Cerebellar nuclear complex (tissue), 1 donor: ENCODE results near the gene CTRB1.

Source experiments
- DNase-seq, 2 experiments: peaks; one replicate each; lab custom pipeline; 2025; lab: John Stamatoyannopoulos, UW

CTRB1 gene

DNA sequence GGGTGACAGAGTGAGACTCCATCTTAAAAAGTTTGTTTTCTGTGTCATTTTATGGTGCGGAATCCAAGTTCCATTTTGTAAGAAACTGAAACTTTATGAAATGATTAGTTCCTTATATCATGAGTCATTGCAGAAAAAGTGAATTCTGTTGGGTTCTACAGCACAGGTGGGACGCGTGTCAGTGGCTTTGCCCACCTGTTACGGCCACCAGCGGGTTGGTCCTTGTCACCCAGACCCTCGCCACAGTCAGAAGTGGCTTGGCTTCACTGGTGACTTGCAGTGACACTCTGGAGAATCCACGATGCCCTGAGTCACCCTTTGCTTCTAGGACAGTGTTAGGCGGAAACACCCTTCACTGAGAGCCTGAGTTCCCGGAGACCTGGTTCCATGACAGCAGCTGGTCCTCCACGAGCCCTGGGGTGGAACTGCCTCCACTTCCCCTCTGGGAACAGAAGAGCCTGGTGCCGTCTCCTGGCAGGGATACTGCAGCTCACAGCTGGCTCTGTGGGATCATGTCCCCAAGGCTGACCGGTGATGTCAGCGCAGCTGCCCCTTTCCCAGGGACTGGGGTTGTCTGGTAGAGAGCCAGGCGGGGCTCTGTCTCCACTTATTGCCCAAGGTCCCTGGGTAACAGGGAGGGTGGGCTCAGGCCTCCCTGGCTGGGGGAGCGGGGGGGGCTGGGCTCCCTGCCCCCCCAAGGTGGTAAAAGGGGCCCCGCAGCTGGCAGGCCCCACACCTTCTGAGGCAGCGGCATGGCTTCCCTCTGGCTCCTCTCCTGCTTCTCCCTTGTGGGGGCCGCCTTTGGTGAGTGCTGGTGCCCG is at the start of gene CTRB1:
TSS of gene CTRB1 (plus strand) at position 733 of the 821 bp plus-strand sequence. CDS start at position 753, 20 bp downstream.
- DNase-seq: no peak

DNA sequence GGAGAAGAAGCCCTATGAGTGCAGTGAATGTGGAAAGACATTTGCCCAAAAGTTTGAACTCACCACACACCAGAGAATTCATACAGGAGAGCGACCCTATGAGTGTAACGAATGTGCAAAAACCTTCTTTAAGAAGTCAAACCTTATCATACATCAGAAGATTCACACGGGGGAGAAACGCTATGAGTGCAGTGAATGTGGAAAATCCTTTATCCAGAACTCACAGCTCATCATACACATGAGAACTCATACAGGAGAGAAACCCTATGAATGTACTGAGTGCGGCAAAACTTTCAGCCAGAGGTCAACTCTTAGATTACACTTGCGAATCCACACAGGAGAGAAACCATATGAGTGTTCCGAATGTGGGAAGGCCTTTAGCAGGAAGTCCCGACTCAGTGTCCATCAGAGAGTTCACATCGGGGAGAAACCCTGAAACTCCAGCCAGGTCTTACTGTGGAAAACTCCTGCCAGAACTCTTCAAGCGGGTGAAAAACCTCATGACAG is 48.8 kb upstream of the CTRB1 start:
- no peak for DNase-seq

DNA sequence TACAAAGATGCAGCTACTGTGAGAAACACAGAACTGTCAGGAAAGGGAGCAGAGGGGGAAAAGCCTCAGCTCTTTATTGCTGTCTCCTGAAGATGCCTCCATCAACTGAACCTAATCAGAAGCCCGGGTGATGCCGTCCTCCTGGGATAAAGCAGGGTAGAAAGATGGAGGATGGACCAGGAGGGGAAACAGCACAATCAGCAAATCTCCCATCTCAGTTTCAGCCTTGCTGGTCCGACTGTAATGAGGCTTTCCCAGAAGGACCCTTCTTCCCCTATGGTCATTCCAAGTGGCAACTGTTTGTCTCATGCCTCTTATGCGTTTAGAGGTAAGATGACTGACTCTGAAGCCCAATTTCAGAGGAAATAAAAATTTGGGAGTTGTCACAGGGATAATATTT is 46.2 kb upstream of the CTRB1 start:
- DNase-seq: no peak

DNA sequence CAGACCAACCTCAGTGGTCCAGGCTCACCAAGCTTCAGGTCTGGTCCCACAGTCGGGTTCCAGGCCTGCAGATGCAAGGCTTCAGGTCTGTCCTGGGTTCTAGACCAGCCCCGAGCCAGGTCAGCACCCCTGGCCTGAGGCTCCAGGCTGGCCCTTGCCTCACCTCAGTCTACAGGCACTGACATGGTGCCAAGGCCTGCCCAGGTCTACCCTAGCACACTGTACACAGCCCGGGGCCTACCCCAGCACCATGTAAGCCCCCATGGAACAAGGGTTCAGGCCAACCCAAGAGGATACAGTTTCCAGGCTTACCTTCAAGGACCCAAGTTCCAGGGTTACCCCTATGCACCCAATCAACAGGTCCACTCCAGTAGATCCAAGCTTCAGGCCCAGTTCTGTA is 43.7 kb upstream of the CTRB1 start:
- DNase-seq: no peak

DNA sequence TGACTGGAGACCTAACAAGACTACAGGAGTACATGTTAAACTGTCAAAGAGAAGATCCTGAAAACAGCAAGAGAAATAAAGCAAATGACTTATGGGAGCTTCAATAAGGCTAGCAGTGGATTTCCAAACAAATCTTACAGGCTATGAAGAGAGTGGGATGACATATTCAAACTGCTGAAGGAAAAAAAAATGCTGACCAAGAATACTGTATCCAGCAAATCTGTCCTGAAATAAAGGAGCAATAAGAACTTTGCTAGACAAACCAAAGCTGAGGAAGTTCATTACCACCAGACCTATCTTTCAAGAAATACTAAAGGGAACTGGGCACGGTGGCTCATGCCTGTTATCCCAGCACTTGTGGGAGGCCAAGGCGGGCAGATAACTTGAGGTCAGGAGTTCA is 41.9 kb upstream of the CTRB1 start:
- DNase-seq: no peak

DNA sequence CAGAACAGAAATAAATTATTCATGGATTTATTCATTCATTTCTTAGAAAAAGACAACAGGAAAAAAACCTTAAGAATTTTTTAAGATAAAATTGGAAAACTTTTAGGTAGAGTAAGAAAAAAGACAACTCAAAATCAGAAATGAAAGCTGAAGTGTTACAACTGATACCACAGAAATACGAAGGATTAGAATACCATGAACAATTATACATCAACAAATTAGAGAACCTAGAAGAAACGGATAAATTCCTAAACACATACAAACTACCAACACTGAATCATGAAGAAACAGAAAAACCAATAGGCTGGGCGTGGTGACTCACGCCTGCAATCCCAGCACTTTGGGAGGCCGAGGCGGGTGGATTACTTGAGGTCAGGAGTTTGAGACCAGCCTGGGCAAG is 39.6 kb upstream of the CTRB1 start:
- no peak for DNase-seq

DNA sequence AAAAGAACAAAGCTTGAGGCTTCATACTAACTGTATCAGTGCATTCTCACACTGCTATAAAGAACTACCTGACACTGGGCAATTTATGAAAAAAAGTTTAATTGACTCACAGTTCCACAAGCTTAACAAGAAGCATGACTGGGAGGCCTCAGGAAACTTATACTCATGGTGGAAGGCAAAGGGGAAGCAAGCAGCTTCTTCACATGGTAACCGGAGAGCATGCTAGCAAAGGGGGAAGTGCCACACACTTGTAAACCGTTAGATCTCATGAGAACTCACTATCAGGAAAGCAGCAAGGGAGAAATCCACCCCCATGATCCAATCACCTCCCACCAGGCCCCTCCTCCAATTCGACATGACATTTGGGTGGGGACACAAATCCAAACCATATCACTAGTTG is 37.2 kb upstream of the CTRB1 start:
- no peak for DNase-seq

DNA sequence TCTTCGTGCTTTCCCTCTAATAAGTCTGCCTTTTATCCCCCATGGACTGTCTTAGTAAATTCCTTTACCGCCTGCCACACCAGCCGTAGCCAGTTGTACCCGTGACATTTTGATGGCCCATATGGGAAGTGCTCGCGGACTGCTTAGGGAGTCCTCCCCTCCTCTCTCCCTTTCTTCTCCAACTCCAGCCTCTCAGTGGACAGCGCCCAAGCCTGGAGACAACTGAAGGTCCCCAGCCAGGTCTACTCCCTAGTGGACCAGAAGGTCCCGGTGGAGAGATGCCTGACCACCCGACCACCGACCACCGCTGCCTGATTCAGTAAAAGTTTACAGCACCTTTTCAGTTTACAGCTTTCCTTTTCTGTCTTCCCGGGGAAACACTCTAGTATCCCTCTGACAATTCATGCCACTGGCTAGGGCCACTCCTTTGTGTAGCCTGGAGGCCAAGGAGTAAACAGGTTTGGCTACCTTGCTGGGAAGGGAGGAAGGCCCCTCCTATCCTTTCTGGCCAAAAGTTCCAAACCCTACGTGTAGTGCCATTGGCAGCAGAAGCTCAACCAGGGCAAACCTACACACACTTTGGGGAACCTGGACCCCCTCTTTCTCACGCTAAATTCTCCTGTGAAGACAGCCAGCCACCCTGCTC is 29.8 kb upstream of the CTRB1 start:
- no peak for DNase-seq

DNA sequence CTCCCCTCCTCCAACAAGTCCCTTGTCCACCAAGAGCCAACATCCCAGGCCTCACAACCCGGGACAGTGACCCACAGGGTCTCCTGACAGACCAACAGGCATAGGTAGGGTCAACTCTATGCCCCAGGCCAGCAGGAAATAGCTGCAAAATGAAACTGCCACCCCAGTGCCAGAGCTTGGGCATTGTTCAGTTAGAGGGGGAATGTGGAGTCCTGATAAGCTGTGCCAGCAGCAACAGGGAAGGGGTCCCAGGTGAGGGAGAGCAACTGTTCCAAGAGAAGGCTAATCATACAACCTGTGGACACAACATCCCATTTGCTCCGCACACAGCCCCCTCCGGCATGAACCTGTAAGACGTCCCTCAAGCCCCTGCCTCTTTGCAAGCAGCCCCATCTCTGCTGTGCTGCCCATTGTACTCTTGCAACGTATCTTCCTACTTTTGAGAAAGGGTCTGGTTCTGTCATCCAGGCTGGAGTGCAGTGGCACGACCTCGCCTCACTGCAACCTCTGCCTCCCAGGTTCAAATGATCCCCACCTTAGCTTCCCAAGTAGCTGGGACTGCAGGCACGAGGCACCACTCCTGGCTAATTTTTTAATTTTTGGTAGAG is 29.0 kb upstream of the CTRB1 start:
- no peak for DNase-seq

DNA sequence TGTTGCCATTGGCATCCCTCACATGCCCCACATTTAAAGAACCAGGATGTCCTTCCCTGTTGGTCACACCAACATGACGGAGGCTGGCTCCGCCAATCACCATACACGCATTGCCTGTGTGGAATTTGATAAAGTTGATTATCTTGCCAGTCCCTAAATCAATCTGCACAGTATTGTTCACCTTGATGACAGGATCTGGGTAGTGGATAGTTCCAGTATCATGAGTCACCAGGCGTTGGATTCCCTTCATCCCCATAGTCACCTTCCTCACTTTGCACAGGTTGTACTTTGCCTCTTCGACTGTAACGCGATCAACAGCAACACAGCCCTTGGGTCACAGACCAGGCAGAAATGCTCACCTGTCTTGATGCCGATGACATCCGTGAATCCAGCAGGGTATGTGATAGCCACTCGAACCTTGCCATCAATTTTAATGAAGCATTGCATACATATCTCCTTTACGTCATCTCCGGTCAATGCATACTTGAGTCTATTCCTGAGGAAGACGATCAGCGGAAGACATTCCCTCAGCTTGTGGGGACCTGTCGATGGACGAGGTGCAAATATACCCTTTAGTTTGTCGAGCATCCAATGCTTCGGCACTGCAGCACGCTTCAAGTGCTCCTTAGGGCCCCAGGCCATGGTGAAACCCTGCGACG is 26.1 kb upstream of the CTRB1 start:
- DNase-seq: no peak

DNA sequence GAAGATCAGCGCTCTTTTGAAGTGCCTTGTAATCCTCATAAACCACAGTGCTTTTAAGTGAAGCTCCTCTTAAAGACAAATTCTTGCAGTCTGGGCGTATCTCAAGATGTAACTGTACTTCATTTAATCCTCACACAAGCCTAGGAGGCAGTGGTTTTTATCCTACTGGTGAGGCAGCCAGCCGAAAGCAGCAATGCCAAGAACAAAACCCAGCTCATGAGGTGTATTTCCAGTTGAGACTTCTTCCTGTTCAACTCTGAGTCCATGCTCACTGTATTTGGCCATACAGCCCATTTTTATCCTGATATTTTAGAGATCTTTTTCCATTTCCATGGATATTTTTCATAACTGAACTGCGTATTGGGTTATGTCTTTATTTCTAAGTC is 25.5 kb upstream of the CTRB1 start:
- DNase-seq: no peak

DNA sequence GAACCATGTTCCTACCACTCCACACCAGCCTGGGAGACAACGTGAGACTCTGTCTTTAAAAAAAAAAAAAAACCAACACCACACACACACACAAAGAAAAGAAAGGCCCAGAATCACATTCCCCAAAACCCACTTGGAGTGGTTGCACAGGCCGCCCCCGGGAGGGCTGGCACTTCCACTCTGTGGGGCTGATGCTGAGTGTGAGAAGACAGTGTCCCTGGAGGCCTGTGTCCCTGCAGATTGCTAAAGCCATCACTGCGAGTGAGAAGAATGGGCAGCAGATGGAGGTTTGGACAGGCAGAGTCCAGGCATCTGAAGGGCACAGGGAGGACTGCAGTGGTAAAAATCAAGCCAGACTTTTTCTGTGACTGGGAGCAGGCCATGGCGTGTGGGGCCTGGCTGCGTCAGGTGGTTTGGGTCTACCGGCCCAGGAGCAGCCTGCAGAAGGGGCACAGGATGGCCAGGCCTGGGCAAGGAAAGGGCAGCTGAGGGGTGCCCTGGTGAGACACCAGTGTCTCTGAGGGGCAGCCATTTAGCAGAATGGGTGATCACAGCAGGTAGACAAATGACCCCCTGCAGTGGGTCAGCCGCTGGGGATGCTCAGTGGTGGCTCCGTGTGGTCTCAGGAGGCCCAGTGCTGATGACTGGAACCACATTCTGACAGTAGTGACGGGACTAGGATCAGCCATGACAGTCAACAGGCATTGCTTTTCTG is 24.9 kb upstream of the CTRB1 start:
- DNase-seq: no peak

DNA sequence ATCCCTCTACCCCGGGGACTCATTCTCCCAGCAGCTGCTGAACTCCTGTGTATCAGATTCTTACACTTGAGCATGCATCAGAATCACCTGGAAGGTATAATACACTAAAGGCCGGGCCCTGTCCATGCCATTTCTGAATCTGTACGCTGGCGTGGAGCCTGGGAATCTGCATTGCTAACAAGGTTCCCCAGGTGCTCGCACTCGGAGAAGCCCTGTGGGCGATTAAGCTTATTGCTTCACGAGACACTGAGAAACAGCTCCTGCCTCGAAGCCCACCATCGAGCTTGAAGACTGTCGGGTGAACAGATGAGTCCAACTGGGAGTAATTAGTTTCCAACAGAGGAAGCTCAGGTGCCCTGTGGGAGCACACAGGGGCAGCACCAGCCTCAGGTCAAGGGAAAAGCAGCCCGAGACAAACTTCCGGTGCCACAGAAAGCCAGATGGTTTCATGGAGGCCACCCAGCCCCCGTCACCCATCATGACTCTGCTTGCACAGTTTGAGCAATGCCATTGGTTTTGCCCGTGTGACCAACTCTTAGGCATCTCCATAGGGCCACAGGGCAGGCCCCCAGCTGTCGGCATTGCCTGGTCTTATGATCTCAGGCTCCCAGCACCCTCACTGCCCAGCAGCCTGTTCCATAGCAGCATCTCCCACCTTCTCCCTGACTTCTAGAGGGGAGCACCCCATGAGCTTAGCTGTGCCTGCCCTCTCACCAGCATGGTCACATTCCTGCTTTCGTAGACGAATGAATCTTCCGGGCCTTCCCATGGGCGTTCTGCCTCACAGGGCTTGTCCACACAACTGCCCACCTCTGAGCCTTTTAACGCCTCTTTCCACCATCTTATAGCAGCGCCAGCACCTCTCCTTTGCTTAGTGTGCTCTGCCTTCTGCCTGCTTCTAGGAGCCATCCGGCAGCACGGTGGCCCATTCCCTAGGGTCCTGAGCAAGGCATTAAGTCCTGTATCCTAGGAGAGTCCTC is 22.7 kb upstream of the CTRB1 start:
- no peak for DNase-seq

DNA sequence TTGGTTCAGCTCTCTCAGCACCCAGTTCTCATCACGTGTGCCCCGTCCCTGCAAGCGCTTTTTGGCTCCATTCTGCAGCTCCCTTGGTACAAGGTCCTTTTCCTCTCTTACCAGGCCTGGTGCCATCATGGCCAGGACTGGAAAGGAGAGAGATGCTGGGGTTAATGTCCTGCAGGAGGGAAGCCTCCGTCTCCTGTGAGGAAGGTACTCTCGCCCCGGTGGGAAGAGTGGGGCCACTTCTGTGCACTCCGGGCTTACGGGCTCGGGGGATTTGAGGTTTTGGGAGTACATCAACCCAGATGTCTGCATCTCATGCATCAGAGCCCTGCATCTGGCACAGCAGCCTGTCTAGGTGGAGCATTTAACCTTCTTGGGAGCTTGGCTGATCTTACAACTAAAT is 22.0 kb upstream of the CTRB1 start:
- DNase-seq: no peak

DNA sequence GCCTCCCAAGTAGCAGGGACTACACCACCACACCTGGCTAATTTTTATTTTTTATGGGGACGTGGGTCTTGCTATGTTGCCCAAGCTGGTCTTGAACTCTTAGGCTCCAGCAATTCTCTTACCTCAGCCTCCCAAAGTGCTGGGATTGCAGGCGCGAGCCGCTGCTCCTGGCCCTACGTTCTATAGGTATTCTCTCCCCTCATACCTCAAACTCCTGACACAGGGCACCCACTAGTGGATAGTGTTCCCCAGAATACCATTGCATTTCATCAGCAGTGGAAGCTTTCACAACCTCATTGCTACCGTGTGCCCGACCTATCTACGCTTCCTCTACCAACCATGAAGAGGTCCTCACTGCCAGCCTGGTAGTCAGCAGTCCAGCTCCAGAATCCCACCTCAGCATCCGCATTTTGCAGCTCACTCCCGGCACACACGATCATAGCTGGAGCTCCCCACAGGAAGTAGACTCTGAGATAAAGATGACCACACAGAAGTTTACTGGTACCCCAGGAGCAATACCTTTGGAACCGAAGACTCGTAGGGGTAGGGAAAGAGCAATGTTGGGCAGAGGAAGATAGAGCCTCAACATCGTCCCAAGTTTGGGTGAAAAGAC is 21.2 kb upstream of the CTRB1 start:
- no peak for DNase-seq

DNA sequence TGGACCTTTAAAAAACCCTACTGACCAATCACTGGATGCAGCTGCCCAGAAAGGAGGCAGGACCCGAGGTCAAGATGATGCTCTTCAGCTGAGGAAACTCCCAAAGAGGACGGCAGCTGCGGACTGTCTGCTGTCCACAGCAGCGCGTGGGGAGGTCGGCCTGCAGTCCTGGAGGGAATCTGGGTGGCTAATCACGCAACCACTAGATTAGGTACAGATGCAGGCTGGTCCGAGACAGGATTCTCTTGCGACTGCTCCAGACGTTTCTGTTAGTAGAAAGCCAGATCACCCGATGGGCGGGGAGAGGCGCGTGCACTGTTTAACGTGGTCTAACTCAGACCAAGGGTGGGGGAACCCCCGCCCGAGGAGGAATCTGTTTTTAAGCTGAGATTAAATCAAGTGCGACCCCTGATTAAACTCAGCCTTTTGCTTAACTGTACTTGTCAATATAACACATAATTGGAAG is 20.6 kb upstream of the CTRB1 start:
- DNase-seq: no peak

DNA sequence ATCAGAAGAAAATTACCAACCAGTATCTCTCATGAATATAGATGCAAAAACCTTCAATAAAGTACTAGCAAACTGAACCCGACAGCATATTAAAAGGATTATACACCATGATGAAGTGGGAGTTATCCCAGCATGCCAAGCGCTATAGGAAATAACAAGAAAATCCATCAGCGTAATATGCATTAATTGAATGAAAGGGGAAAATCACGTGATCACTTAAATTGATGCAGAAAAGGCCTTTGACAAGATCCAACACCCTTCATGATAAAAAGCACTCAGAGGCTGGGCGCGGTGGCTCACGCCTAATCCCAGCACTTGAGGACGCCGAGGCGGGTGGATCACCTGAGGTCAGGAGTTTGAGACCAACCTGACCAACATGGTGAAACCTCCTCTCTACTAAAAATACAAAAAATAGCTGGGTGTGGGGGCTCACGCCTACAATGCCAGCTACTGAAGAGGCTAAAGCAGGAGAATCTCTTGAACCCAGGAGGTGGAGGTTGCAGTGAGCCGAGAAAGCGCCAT is 16.7 kb upstream of the CTRB1 start:
- DNase-seq: no peak

DNA sequence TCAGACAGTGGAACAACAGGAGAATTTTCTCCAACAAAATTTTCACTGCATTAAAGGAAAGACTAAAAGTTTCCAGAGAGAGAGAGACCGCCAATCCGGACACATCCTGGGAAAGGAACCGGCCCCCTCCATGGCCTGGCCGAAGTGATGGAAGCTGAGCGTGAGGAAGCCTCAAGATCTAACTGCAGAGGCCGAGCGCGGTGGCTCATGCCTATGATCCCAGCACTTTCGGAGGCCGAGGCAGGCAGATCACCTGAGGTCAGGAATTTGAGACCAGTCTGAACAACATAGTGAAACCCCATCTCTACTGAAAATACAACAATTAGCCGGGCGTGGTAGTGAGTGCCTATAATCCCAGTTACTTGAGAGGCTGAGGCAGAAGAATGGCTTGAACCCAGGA is 15.7 kb upstream of the CTRB1 start:
- no peak for DNase-seq

DNA sequence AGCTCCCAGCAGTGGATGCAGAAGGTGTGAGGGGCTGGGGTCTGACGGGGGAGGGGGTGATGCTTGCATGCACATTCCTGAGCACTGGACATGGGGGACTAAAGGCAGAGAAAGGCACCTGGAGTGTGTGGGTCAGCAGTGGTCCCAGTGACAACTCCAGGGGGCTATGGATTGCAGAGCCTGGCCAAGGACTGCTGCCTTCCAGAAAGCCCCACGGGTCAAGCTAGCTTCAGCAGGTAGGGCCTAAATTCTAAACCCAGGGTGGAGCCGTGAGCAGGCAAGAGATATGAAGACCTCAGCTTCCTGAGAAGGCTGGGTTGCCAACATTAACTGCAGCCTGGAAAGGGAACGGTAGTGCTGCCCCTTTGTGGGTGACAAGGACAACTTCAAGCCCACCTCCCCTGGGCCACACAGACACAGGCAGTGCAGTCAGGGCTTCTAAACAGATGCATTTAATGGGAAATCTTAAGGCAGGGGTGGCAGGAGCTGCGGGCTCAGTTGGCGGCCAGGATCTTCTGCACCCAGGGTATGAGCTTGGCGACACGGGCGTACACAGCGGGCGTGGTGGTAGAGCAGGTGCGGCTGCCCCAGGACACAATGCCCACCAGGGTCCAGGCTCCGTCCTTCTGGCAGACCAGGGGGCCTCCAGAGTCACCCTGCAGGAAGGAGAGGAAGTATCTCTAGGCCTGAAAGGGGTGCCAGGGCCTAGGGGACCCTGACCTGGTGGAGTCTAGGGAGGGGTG is 14.9 kb upstream of the CTRB1 start:
- DNase-seq: no peak
